Neural cell (in vitro differentiated cells): ENCODE results near the gene ZNF17. TPM values are rescaled to one million over a fixed set of nuclear protein-coding genes. Genes with fewer than 3 reads are reported as not detected.

ENCODE experiments used
- H2AFZ ChIP-seq: fragments of 200-600, 300-800 bp; sonication (generic), shearing (Covaris generic); 2 replicates; pipeline ENCODE4 v1.6.0; 2014; ENCODE audit warnings: low read depth, mild to moderate bottlenecking, antibody characterized with exemption, low read length, moderate library complexity
- H3F3A ChIP-seq: fragments of 200-600 bp; shearing (Covaris generic); 2 replicates; pipeline ENCODE4 v1.6.1; 2016; ENCODE audit warnings: mild to moderate bottlenecking, moderate library complexity, mixed read lengths, antibody characterized with exemption, low read length; ENCODE audit not compliant: insufficient read depth, poor library complexity, severe bottlenecking
- H3K27ac ChIP-seq: fragments of 200-600, 300-800 bp; sonication (generic), shearing (Covaris generic); 2 replicates; pipeline ENCODE4 v1.5.1; 2014; ENCODE audit warnings: mild to moderate bottlenecking, low read length, moderate library complexity
- H3K27me3 ChIP-seq: fragments of 300-800, 200-600 bp; sonication (generic), shearing (Covaris generic); 2 replicates; pipeline ENCODE4 v1.6.0; 2014; ENCODE audit warnings: mild to moderate bottlenecking, low read depth, low read length, moderate library complexity; ENCODE audit not compliant: insufficient read depth
- H3K36me3 ChIP-seq: fragments of 300-800, 200-600 bp; sonication (generic), shearing (Covaris generic); 2 replicates; pipeline ENCODE4 v1.5.1; 2014; ENCODE audit warnings: mild to moderate bottlenecking, antibody characterized with exemption, low read length, moderate library complexity; ENCODE audit not compliant: insufficient read depth
- H3K4me2 ChIP-seq: fragments of 300-800, 200-600 bp; sonication (generic), shearing (Covaris generic); 2 replicates; pipeline ENCODE4 v1.6.0; 2014; ENCODE audit warnings: mild to moderate bottlenecking, low read length
- H3K4me3 ChIP-seq: fragments of 300-800, 200-600 bp; sonication (generic), shearing (Covaris generic); 2 replicates; pipeline ENCODE4 v1.5.1; 2014; ENCODE audit warnings: mild to moderate bottlenecking, low read length, moderate library complexity
- H3K79me2 ChIP-seq: fragments of 200-600 bp; shearing (Covaris generic); replicated peaks from 2 replicates; pipeline ENCODE4 v1.6.0; 2014; ENCODE audit warnings: mild to moderate bottlenecking, low read length, moderate library complexity; ENCODE audit not compliant: insufficient read depth
- H3K9ac ChIP-seq: fragments of 300-800, 200-600 bp; sonication (generic), shearing (Covaris generic); 2 replicates; pipeline ENCODE4 v1.6.1; 2016; ENCODE audit warnings: mild to moderate bottlenecking, low read length, mixed read lengths
- H3K9me2 ChIP-seq: fragments of 200-600 bp; shearing (Covaris generic); 2 replicates; pipeline ENCODE4 v1.6.1; 2016; ENCODE audit warnings: mild to moderate bottlenecking, low read length, mixed read lengths; ENCODE audit not compliant: insufficient read depth
- H3K9me3 ChIP-seq: fragments of 200-600, 300-800 bp; sonication (generic), shearing (Covaris generic); 2 replicates; pipeline ENCODE4 v1.6.1; 2016; ENCODE audit warnings: mild to moderate bottlenecking, mixed run types, low read length, moderate library complexity, mixed read lengths
- H4K20me1 ChIP-seq: fragments of 200-600 bp; shearing (Covaris generic); 2 replicates; pipeline ENCODE4 v1.6.1; 2016; ENCODE audit warnings: mild to moderate bottlenecking, mixed run types; ENCODE audit not compliant: insufficient read depth
- EP300 ChIP-seq: fragments of 450-650 bp; conservative IDR thresholded peaks from 2 replicates; pipeline ENCODE4 v1.6.1; 2014; ENCODE audit warnings: antibody characterized with exemption, mild to moderate bottlenecking, moderate library complexity; ENCODE audit not compliant: poor library complexity, severe bottlenecking
- EZH2 ChIP-seq: fragments of 200-600, 300-800 bp; shearing (Covaris generic), sonication (generic); IDR thresholded peaks from 2 replicates; pipeline ENCODE4 v1.6.1; 2014; ENCODE audit warnings: antibody characterized with exemption, low read length, borderline replicate concordance, mild to moderate bottlenecking; ENCODE audit not compliant: insufficient read depth, poor library complexity, severe bottlenecking
- MXI1 ChIP-seq: fragments of 450-650 bp; conservative IDR thresholded peaks from 2 replicates; pipeline ENCODE4 v1.6.1; 2014; ENCODE audit warnings: antibody characterized with exemption, mild to moderate bottlenecking; ENCODE audit not compliant: poor library complexity, severe bottlenecking
- POLR2AphosphoS5 ChIP-seq: IDR thresholded peaks from 2 replicates; pipeline ENCODE4 v1.6.1; 2012
- RAD21 ChIP-seq: fragments of 450-650 bp; conservative IDR thresholded peaks from 2 replicates; pipeline ENCODE4 v1.6.1; 2014; ENCODE audit warnings: antibody characterized with exemption, mild to moderate bottlenecking, moderate library complexity
- SMC3 ChIP-seq: fragments of 450-650 bp; conservative IDR thresholded peaks from 2 replicates; pipeline ENCODE4 v1.6.1; 2014; ENCODE audit warnings: antibody characterized with exemption, mild to moderate bottlenecking, moderate library complexity; ENCODE audit not compliant: poor library complexity
- TAF1 ChIP-seq: IDR thresholded peaks from 2 replicates; pipeline ENCODE4 v1.6.1; 2012; ENCODE audit warnings: low read depth
- polyA plus RNA-seq: library from polyadenylated mRNA; depleted of rRNA; stranded (reverse); fragments of >200 nt; gene quantifications from 2 replicates; pipeline ENCODE4 v1.2.3, GENCODE V29; 2014
- TF ChIP-seq, protein P1 (sequence below): IDR thresholded peaks from 2 replicates; pipeline ENCODE4 v1.6.1; 2012; ENCODE audit warnings: borderline replicate concordance
- TF ChIP-seq, protein P2 (sequence below): fragments of 450-650 bp; IDR thresholded peaks from 2 replicates; pipeline ENCODE4 v1.5.1; 2014; ENCODE audit warnings: antibody characterized with exemption, mild to moderate bottlenecking, moderate library complexity; ENCODE audit not compliant: poor library complexity, severe bottlenecking

The ZNF17 gene
- polyA plus RNA-seq, 1 donor from 2014 or later: 26.3 TPM

DNA sequence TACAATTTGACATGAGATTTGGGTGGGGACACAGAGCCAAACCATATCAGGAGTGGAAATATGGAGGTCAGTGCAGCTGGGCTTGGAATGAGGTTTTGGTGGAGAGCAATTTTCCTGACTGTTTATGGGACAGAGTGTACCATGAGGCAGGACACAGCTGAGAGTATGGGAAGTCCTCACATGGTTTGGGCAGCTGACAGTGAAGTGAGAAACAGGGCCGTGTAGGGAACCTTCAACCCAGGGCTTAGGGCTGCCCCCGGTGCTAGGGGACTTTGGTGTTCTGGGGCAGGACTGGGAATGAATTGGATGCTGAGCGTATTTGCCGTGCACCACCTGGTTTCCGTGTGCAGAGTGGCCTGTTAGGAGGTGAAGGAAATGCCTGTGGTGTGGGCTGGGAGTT is 15.3 kb upstream of the ZNF17 start:
- Histone ChIP-seq H3K9me3 (no peaks in the 10 kb centered on the region), H3K36me3 (peaks cover 18% of the 10 kb centered on the region), H3F3A (no peaks in the 10 kb centered on the region), H3K79me2 (peaks cover 43% of the 10 kb centered on the region), H3K4me3 (no peak overlapping the region), H3K27ac (no peak overlapping the region), H2AFZ (no peak overlapping the region), H3K27me3 (no peaks in the 10 kb centered on the region), H4K20me1 (no peaks in the 10 kb centered on the region), H3K9me2 (no peaks in the 10 kb centered on the region), H3K9ac (no peak overlapping the region), H3K4me2 (no peak overlapping the region)
- no peak for TF ChIP-seq TAF1
- TF ChIP-seq, protein P1, sequence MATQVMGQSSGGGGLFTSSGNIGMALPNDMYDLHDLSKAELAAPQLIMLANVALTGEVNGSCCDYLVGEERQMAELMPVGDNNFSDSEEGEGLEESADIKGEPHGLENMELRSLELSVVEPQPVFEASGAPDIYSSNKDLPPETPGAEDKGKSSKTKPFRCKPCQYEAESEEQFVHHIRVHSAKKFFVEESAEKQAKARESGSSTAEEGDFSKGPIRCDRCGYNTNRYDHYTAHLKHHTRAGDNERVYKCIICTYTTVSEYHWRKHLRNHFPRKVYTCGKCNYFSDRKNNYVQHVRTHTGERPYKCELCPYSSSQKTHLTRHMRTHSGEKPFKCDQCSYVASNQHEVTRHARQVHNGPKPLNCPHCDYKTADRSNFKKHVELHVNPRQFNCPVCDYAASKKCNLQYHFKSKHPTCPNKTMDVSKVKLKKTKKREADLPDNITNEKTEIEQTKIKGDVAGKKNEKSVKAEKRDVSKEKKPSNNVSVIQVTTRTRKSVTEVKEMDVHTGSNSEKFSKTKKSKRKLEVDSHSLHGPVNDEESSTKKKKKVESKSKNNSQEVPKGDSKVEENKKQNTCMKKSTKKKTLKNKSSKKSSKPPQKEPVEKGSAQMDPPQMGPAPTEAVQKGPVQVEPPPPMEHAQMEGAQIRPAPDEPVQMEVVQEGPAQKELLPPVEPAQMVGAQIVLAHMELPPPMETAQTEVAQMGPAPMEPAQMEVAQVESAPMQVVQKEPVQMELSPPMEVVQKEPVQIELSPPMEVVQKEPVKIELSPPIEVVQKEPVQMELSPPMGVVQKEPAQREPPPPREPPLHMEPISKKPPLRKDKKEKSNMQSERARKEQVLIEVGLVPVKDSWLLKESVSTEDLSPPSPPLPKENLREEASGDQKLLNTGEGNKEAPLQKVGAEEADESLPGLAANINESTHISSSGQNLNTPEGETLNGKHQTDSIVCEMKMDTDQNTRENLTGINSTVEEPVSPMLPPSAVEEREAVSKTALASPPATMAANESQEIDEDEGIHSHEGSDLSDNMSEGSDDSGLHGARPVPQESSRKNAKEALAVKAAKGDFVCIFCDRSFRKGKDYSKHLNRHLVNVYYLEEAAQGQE: no peak
- no peak for TF ChIP-seq MXI1
- TF ChIP-seq, protein P2, sequence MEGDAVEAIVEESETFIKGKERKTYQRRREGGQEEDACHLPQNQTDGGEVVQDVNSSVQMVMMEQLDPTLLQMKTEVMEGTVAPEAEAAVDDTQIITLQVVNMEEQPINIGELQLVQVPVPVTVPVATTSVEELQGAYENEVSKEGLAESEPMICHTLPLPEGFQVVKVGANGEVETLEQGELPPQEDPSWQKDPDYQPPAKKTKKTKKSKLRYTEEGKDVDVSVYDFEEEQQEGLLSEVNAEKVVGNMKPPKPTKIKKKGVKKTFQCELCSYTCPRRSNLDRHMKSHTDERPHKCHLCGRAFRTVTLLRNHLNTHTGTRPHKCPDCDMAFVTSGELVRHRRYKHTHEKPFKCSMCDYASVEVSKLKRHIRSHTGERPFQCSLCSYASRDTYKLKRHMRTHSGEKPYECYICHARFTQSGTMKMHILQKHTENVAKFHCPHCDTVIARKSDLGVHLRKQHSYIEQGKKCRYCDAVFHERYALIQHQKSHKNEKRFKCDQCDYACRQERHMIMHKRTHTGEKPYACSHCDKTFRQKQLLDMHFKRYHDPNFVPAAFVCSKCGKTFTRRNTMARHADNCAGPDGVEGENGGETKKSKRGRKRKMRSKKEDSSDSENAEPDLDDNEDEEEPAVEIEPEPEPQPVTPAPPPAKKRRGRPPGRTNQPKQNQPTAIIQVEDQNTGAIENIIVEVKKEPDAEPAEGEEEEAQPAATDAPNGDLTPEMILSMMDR: no peak
- TF ChIP-seq EZH2: no peak
- no peak for TF ChIP-seq RAD21
- no peak for TF ChIP-seq EP300
- no peak for TF ChIP-seq POLR2AphosphoS5
- TF ChIP-seq SMC3: no peak

DNA sequence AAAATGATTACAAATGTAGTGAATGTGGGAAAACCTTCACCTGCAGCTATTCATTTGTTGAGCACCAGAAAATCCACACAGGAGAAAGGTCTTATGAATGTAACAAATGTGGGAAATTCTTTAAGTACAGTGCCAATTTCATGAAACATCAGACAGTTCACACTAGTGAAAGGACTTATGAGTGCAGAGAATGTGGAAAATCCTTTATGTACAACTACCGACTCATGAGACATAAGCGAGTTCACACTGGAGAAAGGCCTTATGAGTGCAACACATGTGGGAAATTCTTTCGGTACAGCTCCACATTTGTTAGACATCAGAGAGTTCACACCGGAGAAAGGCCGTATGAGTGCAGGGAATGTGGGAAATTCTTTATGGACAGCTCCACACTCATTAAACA is 12.1 kb upstream of the ZNF17 start:
- H2AFZ ChIP-seq: no peak overlapping the region
- H3F3A ChIP-seq: no peaks in the 10 kb centered on the region
- no peak overlapping the region for H3K27ac ChIP-seq
- no peaks in the 10 kb centered on the region for H3K9me3 ChIP-seq
- no peak overlapping the region for H3K9ac ChIP-seq
- no peak overlapping the region for H3K4me3 ChIP-seq
- H3K27me3 ChIP-seq: no peaks in the 10 kb centered on the region
- peaks cover 18% of the 10 kb centered on the region for H3K36me3 ChIP-seq
- H3K79me2 ChIP-seq: peaks cover 15% of the 10 kb centered on the region
- H4K20me1 ChIP-seq: no peaks in the 10 kb centered on the region
- TF ChIP-seq, protein P1: no peak
- TF ChIP-seq TAF1 (no peak), MXI1 (no peak), EZH2 (no peak), POLR2AphosphoS5 (no peak)
- TF ChIP-seq, protein P2: no peak
- H3K4me2 ChIP-seq: no peak overlapping the region
- no peaks in the 10 kb centered on the region for H3K9me2 ChIP-seq
